Measurements from ENCODE around the gene IL7R. TPM values are rescaled to one million over a fixed set of nuclear protein-coding genes. Genes with fewer than 3 reads are reported as not detected.

IL7R gene, protein sequence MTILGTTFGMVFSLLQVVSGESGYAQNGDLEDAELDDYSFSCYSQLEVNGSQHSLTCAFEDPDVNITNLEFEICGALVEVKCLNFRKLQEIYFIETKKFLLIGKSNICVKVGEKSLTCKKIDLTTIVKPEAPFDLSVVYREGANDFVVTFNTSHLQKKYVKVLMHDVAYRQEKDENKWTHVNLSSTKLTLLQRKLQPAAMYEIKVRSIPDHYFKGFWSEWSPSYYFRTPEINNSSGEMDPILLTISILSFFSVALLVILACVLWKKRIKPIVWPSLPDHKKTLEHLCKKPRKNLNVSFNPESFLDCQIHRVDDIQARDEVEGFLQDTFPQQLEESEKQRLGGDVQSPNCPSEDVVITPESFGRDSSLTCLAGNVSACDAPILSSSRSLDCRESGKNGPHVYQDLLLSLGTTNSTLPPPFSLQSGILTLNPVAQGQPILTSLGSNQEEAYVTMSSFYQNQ
- total RNA-seq = 0.06 TPM in 1 of 2 replicates, not detected in the other

DNA sequence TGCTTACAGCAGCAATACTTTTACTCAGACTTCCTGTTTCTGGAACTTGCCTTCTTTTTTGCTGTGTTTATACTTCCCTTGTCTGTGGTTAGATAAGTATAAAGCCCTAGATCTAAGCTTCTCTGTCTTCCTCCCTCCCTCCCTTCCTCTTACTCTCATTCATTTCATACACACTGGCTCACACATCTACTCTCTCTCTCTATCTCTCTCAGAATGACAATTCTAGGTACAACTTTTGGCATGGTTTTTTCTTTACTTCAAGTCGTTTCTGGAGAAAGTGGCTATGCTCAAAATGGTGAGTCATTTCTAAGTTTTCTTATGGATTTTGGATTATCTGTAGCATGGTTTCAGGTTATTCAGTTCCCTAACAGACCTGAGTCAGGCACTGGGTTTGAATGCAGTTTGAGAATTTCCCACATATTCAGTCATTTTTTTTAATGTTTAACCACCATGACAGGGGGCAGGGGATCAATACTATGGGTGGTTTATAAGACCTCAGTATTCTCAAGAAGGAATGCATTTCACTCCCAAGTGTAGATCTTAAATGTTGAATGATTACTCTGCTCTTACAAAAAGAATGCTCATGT lies at the start of gene IL7R:
IL7R (plus strand) TSS at position 127 of the 587 bp plus-strand sequence; CDS start at position 214, 87 bp downstream.

Other genes with a start within 250 kb of the IL7R start
- gene SPEF2, start 239.0 kb upstream of the IL7R start, total RNA-seq = 0.98 and 2.8 TPM in 2 replicates
- gene CAPSL, start 81.7 kb downstream of the IL7R start, total RNA-seq = not detected in 2 replicates
- not detected in 2 replicates for gene UGT3A1, start 134.5 kb downstream of the IL7R start, total RNA-seq
- not detected in 2 replicates for gene UGT3A2, start 210.0 kb downstream of the IL7R start, total RNA-seq